Progenitor cell of endocrine pancreas (in vitro differentiated cells): ENCODE data around the gene PEAK3. TPM values are rescaled to one million over a fixed set of nuclear protein-coding genes. Genes with fewer than 3 reads are reported as not detected.

Source experiments
- DNase-seq: peaks from one replicate; pipeline ENCODE4 v3.0.0; 2021; ENCODE audit warnings: low spot score; ENCODE audit not compliant: unreplicated experiment
- H3K27ac Mint-ChIP-seq: 2 replicates; pipeline ENCODE4 v1.8.0; 2021; ENCODE audit warnings: mild to moderate bottlenecking, moderate library complexity, mixed read lengths
- H3K27me3 Mint-ChIP-seq: 2 replicates; pipeline ENCODE4 v1.8.0; 2021; ENCODE audit warnings: mixed read lengths
- H3K36me3 Mint-ChIP-seq: 2 replicates; pipeline ENCODE4 v1.8.0; 2022; ENCODE audit warnings: mixed read lengths; ENCODE audit not compliant: insufficient read depth
- H3K4me1 Mint-ChIP-seq: 2 replicates; pipeline ENCODE4 v1.8.0; 2021; ENCODE audit warnings: low read depth, mixed read lengths
- H3K4me3 Mint-ChIP-seq: 2 replicates; pipeline ENCODE4 v1.8.0; 2021; ENCODE audit warnings: low read depth, mild to moderate bottlenecking, moderate library complexity, mixed read lengths
- H3K9me3 Mint-ChIP-seq: 2 replicates; pipeline ENCODE4 v1.8.0; 2021; ENCODE audit warnings: low read depth, mixed read lengths
- total RNA-seq: library from RNA; stranded (reverse); gene quantifications from 2 replicates; pipeline ENCODE4 v1.2.1, GENCODE V29; 2021
- TF ChIP-seq, protein P1 (sequence below): fragments of 200-600 bp; sonication (generic); IDR thresholded peaks from one replicate; pipeline ENCODE4 v1.5.0; 2021; ENCODE audit warnings: antibody characterized with exemption, mild to moderate bottlenecking; ENCODE audit not compliant: unreplicated experiment

Gene PEAK3
- total RNA-seq, 1 donor from 2014 or later: not detected

DNA sequence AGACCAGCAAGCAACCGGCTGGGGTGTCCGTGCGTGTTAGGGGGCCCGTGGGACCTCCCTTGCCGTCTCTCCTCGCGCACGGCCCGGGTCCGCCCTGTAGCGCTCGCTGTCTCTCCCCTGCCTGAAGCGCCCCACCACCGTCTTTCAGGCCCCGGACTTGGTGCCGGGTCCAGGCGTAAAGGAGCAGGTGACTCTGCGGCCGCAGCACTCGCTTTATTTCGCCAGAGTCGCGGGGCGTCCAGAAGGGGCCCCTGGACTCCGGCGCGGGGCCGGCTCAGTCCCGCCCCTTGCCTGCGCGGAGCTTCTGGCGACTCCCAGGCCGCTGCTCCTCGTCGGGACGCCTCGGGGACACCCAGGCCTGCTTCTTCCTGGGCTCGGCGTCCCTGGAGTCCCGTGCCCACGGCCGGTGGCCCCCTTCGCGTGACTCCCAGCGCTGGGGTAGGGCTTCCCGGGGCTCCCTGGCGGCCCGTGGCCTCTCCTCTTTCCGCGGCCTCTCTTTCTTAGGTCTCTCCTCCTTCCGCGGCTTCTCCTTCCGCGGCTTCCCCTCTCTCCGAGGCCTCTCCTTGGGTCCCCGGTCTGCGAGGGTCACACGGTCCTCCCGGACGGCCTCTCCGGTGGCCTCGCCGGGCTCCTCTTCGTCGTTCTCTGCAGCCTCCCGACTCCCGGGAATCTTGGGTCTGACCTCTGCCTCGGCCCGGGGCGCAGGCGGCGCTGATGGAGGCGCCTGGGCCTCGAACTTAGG lies 29.7 kb downstream of the PEAK3 start:
- H3K4me1 Mint-ChIP-seq: peaks cover 3% of the 10 kb centered on the region
- no peak overlapping the region for H3K4me3 Mint-ChIP-seq
- no peaks in the 10 kb centered on the region for H3K36me3 Mint-ChIP-seq
- H3K27me3 Mint-ChIP-seq: peaks cover 4% of the 10 kb centered on the region
- H3K9me3 Mint-ChIP-seq: no peaks in the 10 kb centered on the region
- TF ChIP-seq, protein P1, sequence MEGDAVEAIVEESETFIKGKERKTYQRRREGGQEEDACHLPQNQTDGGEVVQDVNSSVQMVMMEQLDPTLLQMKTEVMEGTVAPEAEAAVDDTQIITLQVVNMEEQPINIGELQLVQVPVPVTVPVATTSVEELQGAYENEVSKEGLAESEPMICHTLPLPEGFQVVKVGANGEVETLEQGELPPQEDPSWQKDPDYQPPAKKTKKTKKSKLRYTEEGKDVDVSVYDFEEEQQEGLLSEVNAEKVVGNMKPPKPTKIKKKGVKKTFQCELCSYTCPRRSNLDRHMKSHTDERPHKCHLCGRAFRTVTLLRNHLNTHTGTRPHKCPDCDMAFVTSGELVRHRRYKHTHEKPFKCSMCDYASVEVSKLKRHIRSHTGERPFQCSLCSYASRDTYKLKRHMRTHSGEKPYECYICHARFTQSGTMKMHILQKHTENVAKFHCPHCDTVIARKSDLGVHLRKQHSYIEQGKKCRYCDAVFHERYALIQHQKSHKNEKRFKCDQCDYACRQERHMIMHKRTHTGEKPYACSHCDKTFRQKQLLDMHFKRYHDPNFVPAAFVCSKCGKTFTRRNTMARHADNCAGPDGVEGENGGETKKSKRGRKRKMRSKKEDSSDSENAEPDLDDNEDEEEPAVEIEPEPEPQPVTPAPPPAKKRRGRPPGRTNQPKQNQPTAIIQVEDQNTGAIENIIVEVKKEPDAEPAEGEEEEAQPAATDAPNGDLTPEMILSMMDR: no peak
- no peak overlapping the region for H3K27ac Mint-ChIP-seq
- no peak for DNase-seq

- Mint-ChIP-seq H3K36me3 (no peaks in the 10 kb centered on the region), H3K27me3 (peaks cover 4% of the 10 kb centered on the region), H3K9me3 (no peaks in the 10 kb centered on the region), H3K4me1 (peaks cover 3% of the 10 kb centered on the region), H3K4me3 (no peak overlapping the region), H3K27ac (no peak overlapping the region)
- no peak for DNase-seq
- TF ChIP-seq, protein P1: no peak
Observed at GRCh38 chr19:2251106-2252054, 30.6 kb downstream of the PEAK3 start.

GRCh38 chr19:2250766-2251105 lies 31.2 kb downstream of the PEAK3 start:
- H3K36me3 Mint-ChIP-seq: peaks cover 2% of the 10 kb centered on the region
- no peak overlapping the region for H3K4me3 Mint-ChIP-seq
- H3K9me3 Mint-ChIP-seq: no peaks in the 10 kb centered on the region
- peaks cover 3% of the 10 kb centered on the region for H3K4me1 Mint-ChIP-seq
- H3K27me3 Mint-ChIP-seq: peaks cover 4% of the 10 kb centered on the region
- TF ChIP-seq, protein P1: no peak
- no peak for DNase-seq
- no peak overlapping the region for H3K27ac Mint-ChIP-seq

DNA sequence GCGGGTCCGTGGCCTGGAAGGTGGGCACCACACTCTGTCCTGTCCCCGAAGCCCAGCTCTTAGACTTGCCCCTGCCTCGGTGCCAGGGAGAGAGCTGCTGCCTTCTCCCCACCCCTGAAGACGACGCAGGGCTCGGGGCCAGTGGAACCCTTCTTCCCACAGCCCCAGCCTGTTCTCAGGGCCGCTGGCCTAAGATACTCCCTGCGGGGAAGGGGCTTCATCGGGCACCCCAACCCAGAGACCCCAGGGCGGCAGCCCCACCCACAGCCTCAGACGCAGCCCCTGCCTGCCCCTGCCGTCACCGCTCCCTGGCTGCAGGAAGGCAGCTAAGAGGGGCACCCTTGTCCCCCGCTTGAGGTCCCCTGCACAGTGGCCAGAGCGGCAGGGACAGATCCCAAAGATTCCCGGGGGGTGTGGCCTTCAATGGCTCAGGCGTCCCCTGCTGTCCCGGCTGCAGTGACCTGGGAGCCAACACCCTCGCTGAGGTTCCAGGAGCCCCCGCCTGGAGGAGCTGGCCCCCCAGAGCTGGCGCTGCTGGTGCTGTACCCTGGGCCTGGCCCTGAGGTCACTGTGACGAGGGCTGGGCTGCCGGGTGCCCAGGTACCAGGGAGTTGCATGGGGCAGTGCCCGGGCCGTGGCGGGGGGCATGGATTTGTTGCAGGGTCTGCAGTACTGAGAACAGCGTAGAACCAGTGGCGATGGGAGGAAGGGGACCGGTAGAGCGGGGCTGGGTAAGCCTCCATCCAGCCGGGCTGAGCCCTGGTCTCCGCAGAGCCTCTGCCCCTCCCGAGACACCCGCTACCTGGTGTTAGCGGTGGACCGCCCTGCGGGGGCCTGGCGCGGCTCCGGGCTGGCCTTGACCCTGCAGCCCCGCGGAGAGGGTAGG lies 31.9 kb downstream of the PEAK3 start:
- no peaks in the 10 kb centered on the region for H3K9me3 Mint-ChIP-seq
- peaks cover 3% of the 10 kb centered on the region for H3K36me3 Mint-ChIP-seq

More for the DNA sequence above, 31.9 kb downstream of the PEAK3 start:
- no peak for DNase-seq
- Mint-ChIP-seq H3K27ac (no peak overlapping the region), H3K27me3 (peaks cover 4% of the 10 kb centered on the region), H3K4me3 (no peak overlapping the region), H3K4me1 (peaks cover 3% of the 10 kb centered on the region)
- TF ChIP-seq, protein P1: no peak
